Mesodermal cell (in vitro differentiated cells): ENCODE data around the gene ADPRHL1.

ENCODE experiments used
- H3K27ac ChIP-seq: 2 replicates; pipeline ENCODE4 v1.7.0; 2013; ENCODE audit warnings: mild to moderate bottlenecking, low read depth, low read length, moderate library complexity; ENCODE audit not compliant: severe bottlenecking
- H3K36me3 ChIP-seq: 2 replicates; pipeline ENCODE4 v1.7.1; 2013; ENCODE audit warnings: mild to moderate bottlenecking, low read length, moderate library complexity; ENCODE audit not compliant: control insufficient read depth, insufficient read depth
- H3K4me1 ChIP-seq: one replicate; pipeline ENCODE4 v1.7.1; 2013; ENCODE audit warnings: mild to moderate bottlenecking, low read length; ENCODE audit not compliant: insufficient read depth, control insufficient read depth, poor library complexity, severe bottlenecking
- H3K4me3 ChIP-seq: 2 replicates; pipeline ENCODE4 v1.7.0; 2013; ENCODE audit warnings: low read length, control low read depth, mild to moderate bottlenecking; ENCODE audit not compliant: insufficient read depth, poor library complexity, severe bottlenecking; ENCODE audit errors: extremely low read depth
- H3K9me3 ChIP-seq: 2 replicates; pipeline ENCODE4 v1.7.1; 2013; ENCODE audit warnings: mild to moderate bottlenecking, low read length, moderate library complexity; ENCODE audit not compliant: control insufficient read depth
- WGBS, 2 experiments: methylation state at CpG; one replicate each; pipeline ENCODE4 v1.1.5; 2013; ENCODE audit warnings: missing lambda C conversion rate in 2 of 2; ENCODE audit not compliant: insufficient coverage in 2 of 2; 5-methylcytosine and 5-hydroxymethylcytosine counted together

The ADPRHL1 gene

DNA sequence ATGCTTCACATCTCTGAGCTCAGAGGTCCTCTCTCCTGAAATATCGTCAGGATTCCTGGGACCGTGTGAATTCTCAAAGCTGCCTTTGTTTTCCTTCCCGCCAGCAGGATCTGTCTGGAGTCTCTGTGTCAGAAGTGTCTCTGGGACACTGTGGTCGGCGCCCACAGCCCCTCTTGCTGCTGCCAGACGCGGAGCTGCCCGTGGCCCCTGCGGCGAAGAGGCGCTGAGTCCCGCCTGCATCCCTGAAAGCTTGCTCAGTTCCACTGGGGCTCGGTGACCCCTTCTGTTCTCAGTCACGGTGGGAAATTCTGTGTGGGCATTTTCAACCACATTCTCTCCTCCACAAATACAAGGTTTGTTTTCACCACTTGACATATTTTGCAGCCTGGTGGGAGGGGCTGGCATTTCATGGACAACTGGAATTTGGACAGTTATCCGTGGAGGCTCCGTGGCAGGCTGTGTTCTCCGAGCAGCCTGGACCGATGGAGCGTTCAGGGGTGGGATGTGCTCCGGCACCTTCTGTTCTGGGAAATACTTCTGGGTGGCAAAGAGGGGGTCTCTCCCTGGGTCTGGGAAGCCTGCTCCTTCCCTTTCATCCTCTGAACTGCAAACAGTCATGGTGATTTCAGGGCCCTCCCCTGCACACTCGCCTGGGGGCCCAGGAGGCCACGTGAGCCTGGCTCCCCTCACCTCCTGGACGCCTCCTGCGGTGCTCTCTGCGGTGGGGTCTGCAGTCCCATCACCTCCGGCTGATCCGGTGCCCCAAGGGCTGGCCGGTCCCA lies 46.8 kb downstream of the ADPRHL1 start:
- Histone ChIP-seq H3K27ac (no peak overlapping the region), H3K4me3 (no peak overlapping the region), H3K4me1 (peaks cover 10% of the 10 kb centered on the region), H3K36me3 (no peaks in the 10 kb centered on the region), H3K9me3 (no peaks in the 10 kb centered on the region)
- 93% methylated on average over 24 to 28 of the region's 28 CpGs for WGBS, 2 experiments

- H3K4me1 ChIP-seq, result peaks cover 8% of the 10 kb centered on the region
- no peak overlapping the region for H3K27ac ChIP-seq
- H3K4me3 ChIP-seq, result no peak overlapping the region
- no peaks in the 10 kb centered on the region for H3K9me3 ChIP-seq
- no peaks in the 10 kb centered on the region for H3K36me3 ChIP-seq
- WGBS, 2 experiments, result 94 to 96% methylated on average over 32 to 36 of the region's 38 CpGs
Observed at GRCh38 chr13:113405481-113406300, 47.6 kb downstream of the ADPRHL1 start.

DNA sequence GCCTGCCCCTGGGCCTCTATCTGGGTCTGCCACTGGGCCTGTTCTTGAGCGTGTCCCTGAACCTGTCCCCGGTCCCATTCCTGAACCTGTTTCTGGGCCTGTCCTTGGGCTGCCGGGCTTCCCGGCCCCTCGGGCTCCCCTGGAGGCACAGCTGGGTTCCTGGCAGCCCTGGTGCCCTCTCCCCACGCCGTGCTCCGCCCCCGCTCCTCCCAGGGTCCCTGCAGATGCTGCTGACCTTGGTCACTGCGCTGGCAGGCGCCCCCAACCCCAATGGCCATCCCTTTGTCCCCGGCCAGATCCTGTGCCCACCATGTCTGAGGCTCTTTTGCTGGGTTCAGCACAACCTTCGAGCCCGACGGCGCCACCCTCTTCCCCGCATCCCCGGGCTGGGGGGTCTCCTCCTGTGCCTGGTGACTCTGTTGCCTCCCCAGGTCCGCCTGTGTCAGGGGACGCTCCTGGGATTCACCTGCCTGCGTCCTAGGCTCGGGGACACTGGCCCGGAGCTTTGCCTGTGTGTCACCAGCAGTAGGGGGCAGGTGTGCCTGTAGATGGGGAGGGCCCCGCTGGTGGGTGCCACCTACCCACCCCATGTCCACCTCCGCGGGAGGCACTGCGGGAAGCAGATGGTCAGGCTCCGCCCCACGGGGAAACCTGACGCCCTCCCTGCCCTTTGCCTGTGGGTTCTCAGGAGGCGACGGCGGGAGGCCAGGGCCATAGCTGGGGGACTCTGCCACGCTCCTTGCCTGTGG lies 48.4 kb downstream of the ADPRHL1 start:
- WGBS, 2 experiments, result 85 to 94% methylated on average over 25 to 28 of the region's 34 CpGs
- Histone ChIP-seq H3K36me3 (no peaks in the 10 kb centered on the region), H3K4me3 (no peak overlapping the region), H3K9me3 (no peaks in the 10 kb centered on the region), H3K4me1 (no peaks in the 10 kb centered on the region), H3K27ac (no peak overlapping the region)

DNA sequence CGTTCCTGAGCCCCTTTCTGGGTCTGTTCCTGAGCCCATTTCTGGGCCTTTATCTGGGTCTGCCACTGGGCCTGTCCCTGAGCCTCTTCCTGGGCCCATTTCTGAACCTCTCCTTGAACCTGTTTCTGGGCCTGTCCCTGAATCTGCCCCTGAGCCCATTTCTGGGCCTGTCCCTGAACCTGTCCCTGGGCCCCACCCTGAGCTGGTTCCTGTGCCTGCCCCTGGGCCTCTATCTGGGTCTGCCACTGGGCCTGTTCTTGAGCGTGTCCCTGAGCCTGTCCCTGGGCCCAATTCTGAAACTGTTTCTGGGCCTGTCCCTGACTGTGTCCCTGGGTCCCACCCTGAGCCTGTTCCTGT lies 48.9 kb downstream of the ADPRHL1 start:
- Histone ChIP-seq H3K4me1 (no peaks in the 10 kb centered on the region), H3K27ac (no peak overlapping the region), H3K36me3 (no peaks in the 10 kb centered on the region), H3K9me3 (no peaks in the 10 kb centered on the region), H3K4me3 (no peak overlapping the region)
- 92 to 97% methylated on average over 2 of the region's 2 CpGs for whole genome bisulfite sequencing, 2 experiments

GRCh38 chr13:113403255-113404104 lies 49.8 kb downstream of the ADPRHL1 start:
- Histone ChIP-seq H3K27ac (no peak overlapping the region), H3K9me3 (no peaks in the 10 kb centered on the region), H3K4me1 (no peaks in the 10 kb centered on the region), H3K36me3 (no peaks in the 10 kb centered on the region), H3K4me3 (no peak overlapping the region)
- 94 to 96% methylated on average over 27 to 31 of the region's 32 CpGs for WGBS, 2 experiments

- Histone ChIP-seq H3K9me3 (no peaks in the 10 kb centered on the region), H3K4me3 (no peak overlapping the region), H3K36me3 (no peaks in the 10 kb centered on the region), H3K4me1 (no peaks in the 10 kb centered on the region), H3K27ac (no peak overlapping the region)
- 89 to 95% methylated on average over 24 to 30 of the region's 33 CpGs for WGBS, 2 experiments
Observed at GRCh38 chr13:113402471-113403254, 50.6 kb downstream of the ADPRHL1 start.

DNA sequence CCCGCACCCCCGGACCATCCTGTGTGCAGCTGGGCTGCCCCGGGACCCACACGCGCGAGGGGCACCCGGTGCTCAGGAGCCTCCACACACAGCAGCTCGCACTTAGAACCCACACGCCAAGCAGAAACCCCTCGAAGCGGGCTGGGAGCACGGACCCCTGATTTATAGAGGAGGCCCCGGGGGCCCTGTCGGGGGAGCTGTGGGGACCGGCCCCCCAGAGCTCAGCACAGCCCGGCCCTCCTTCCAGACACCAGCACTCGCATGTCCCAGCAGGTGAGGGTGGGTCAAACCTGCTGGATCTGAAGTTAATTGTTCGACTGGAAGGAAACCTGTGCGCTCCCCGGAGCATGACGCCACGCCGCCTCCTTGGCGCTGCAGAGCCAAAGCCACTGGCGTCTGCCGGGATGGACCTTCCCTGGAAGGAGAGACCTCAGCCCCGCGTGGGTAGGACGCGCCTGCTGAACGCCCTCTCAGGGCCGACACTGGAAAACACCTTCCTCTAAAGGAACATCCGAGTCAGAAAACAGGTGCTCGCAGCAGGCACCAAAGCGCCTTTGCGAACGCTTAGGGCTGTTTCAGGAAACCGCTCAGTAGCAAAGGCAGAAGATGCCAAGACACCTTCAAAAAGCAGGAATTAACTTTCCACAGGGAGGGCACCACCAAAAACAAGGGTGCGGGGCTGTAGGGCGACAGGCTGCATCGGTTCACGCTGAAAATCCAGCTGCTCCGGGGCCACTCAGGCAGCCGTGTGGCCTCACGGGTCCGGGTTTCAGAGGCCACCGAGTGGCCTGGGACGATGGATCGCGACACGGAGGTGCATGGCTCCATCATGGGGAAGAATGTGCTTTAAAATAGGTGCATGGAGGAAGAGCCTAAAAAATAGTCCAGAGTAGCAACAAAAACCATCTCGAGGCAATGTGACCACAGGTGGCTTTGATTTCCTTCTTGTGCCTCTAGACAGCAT lies 51.6 kb downstream of the ADPRHL1 start:
- H3K9me3 ChIP-seq, result no peaks in the 10 kb centered on the region
- no peak overlapping the region for H3K4me3 ChIP-seq
- H3K4me1 ChIP-seq, result no peaks in the 10 kb centered on the region
- 94 to 96% methylated on average over 41 to 49 of the region's 52 CpGs for WGBS, 2 experiments
- no peak overlapping the region for H3K27ac ChIP-seq
- H3K36me3 ChIP-seq, result no peaks in the 10 kb centered on the region

DNA sequence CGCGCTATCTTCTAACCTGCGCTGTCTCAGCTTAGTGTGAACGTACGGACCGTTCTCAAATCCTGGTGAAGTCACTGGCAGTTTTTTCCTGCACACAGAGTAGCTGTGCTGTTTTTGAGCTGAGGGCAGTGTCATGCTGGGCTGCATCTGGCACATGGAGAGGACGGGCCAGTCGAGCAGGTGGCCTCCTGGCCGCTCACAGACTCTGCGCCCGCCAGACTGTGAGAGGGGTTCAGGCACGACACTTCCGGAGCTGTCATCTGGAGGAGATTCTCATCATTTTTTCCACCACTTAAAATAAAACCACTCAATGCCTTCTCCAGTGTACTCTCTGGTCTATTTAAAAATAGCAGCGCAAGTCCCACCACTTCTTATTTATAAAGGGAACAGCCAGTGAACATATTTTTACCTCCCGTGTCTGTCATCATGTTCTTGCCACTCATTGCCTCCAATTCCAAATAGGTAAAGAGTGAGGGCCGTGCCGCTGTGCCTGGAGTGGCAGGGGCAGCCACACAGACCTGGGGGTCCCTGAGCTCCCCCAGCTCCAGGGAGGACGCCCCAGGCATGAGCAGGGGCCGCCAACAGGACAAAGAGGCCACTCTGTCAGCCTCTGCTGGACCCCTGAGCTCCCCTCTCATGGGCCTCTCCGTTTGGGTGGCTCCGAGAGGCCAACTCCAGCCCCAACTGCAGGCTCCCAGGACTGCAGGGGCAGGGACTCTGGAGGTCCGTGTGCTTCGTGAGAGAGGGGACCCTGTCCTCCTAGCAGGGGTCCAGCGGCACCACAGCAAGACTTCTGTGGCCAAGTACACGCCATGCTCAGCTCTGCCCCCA lies 52.5 kb downstream of the ADPRHL1 start:
- H3K4me1 ChIP-seq, result no peaks in the 10 kb centered on the region
- H3K4me3 ChIP-seq, result no peak overlapping the region
- WGBS, 2 experiments, result 93 to 98% methylated on average over 23 to 25 of the region's 25 CpGs
- no peaks in the 10 kb centered on the region for H3K9me3 ChIP-seq
- no peaks in the 10 kb centered on the region for H3K36me3 ChIP-seq
- H3K27ac ChIP-seq, result no peak overlapping the region
